Central memory CD8-positive, alpha-beta T cell (primary cell): ENCODE data around the gene STX1B.

Experiments
- ATAC-seq: fragments of 150-1000 bp; cut with Tn5 transposase; replicated peaks from 2 replicates; pipeline ENCODE4 v1.10.0; 2022; ENCODE audit warnings: mild to moderate bottlenecking, moderate FRiP score, moderate number of reproducible peaks; ENCODE audit not compliant: poor library complexity, severe bottlenecking; ENCODE audit errors: extremely low read depth
- DNase-seq, 2 donors: peaks; one replicate each; pipeline ENCODE4 v3.0.0; 2021; ENCODE audit warnings: low spot score in 2 of 2
- H3K27ac Mint-ChIP-seq: one replicate; pipeline ENCODE4 v1.8.0; 2022; ENCODE audit warnings: low read depth, mild to moderate bottlenecking, moderate library complexity, mixed read lengths
- H3K27me3 Mint-ChIP-seq: one replicate; pipeline ENCODE4 v1.8.0; 2022; ENCODE audit warnings: mixed read lengths
- H3K36me3 Mint-ChIP-seq: one replicate; pipeline ENCODE4 v1.8.0; 2022; ENCODE audit warnings: mild to moderate bottlenecking, moderate library complexity, mixed read lengths; ENCODE audit not compliant: insufficient read depth
- H3K4me1 Mint-ChIP-seq: one replicate; pipeline ENCODE4 v1.8.0; 2022; ENCODE audit warnings: mixed read lengths
- H3K4me3 Mint-ChIP-seq: one replicate; pipeline ENCODE4 v1.8.0; 2022; ENCODE audit warnings: mild to moderate bottlenecking, moderate library complexity, mixed read lengths
- H3K9me3 Mint-ChIP-seq: one replicate; pipeline ENCODE4 v1.8.0; 2022; ENCODE audit warnings: mixed read lengths

Gene STX1B

DNA sequence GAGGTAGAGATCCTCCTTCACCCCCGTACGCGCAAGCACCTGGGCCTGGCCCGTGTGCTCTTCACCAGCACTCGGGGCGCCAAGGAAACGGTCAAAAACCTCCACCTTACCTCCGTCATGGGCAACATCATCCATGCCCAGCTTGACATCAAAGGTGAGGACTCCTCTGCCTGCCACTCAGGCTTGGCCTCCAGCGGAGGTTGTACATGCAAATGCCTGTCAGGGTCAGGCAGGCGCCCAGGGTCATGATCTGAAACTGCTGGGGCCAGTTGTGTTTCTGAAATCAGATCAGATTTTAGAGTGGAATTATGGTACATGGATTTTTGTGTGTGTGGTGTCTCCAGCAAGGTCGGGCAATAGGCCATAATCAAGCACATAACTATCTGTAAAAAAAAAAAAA is 49.1 kb downstream of the STX1B start:
- H3K4me3 Mint-ChIP-seq, result no peak overlapping the region
- H3K27me3 Mint-ChIP-seq, result no peaks in the 10 kb centered on the region
- ATAC-seq (no peak), DNase-seq (no peak)
- H3K9me3 Mint-ChIP-seq, result no peaks in the 10 kb centered on the region
- H3K4me1 Mint-ChIP-seq, result peaks cover 40% of the 10 kb centered on the region
- H3K36me3 Mint-ChIP-seq, result peaks cover 62% of the 10 kb centered on the region
- H3K27ac Mint-ChIP-seq, result no peak overlapping the region

DNA sequence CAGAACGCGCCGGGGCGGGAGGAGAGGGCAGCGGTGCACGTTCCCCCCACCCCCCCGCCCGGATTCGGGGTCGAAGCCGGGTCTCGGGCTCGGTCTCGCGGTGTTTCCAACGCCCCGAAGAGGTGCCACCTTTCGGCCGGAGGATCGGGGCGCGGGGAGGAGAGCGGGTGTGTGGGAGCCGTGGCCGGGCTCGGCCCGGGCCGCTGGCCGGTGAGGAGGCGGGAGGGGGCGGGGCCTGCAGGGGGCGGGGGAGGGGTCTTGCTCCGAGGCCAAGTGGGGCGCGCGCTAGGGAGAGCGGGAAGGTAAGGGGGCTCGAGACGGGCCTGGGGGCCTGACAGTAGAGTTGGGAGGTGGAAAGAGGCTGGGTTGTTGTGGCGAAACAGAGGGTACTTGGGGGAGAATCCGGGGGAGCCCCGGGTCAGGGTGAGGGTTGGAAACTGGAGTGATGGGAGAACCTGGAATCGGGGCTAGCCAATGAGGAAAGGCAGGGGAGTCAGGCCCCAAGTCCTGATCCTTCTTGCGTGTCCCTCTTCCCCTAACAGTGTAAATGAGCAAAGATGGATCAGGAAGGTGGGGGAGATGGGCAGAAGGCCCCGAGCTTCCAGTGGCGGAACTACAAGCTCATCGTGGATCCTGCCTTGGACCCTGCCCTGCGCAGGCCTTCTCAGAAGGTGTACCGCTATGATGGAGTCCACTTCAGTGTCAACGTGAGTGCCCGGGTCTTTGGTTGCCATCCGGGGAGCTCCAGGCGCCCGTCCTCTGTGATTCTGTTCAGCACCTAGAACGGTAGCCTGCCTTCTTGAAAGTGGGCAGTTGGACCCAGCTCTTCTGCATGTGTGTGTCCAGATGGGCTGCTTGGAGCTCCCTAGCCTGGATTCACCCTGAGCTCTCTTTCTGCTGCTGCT is 52.0 kb downstream of the STX1B start:
- no peaks in the 10 kb centered on the region for H3K9me3 Mint-ChIP-seq
- DNase-seq (no peak), ATAC-seq (peak; percentile 25)
- peak overlapping the region; percentile 93 for H3K27ac Mint-ChIP-seq
- H3K4me1 Mint-ChIP-seq, result peaks cover 36% of the 10 kb centered on the region
- H3K36me3 Mint-ChIP-seq, result peaks cover 48% of the 10 kb centered on the region
- peak overlapping the region; percentile 90 for H3K4me3 Mint-ChIP-seq
- H3K27me3 Mint-ChIP-seq, result no peaks in the 10 kb centered on the region

DNA sequence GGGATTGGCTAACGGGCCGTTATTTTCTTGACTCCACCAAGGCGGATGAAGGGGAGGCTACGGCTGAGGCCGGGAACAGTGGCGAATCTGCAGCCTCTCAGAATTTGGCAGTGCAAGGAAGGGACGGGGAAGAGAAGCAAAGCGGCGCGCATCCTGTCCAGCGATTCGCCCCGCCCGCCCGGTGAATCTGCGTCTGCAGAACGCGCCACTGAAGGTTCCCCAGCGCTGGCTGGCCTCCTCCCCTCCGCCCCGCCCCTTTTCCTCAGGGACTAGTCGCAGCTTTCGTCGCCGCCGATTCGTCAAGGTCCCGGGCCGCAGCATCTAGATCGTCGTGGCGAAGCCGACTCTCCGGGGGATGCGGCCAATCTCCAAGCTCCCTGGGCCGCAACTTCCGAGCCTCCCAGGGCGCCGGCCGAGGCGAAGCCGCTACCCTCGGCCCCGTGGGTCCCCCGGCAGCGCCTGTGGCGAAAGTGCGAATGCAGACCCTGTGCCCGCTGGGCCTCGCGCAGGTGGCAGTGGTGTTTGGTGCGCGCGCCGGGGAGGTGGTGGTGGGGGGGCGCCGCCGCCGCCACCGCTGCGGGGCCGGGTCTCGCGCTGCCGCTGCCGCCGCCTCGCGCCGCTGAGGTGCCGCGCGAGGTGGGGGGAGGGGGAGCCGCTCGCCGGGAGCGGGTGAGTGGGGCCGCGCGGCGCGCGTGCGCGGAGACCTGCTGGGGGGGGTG is 52.8 kb downstream of the STX1B start, which contains the start of gene SETD1A:
Gene SETD1A (plus strand): TSS at position 299 of the 719 bp plus-strand sequence. CDS start 978 bp downstream, outside the sequence.
- H3K27me3 Mint-ChIP-seq, result no peaks in the 10 kb centered on the region
- ATAC-seq, result peak; percentile 88
- peaks cover 41% of the 10 kb centered on the region for H3K36me3 Mint-ChIP-seq

DNA sequence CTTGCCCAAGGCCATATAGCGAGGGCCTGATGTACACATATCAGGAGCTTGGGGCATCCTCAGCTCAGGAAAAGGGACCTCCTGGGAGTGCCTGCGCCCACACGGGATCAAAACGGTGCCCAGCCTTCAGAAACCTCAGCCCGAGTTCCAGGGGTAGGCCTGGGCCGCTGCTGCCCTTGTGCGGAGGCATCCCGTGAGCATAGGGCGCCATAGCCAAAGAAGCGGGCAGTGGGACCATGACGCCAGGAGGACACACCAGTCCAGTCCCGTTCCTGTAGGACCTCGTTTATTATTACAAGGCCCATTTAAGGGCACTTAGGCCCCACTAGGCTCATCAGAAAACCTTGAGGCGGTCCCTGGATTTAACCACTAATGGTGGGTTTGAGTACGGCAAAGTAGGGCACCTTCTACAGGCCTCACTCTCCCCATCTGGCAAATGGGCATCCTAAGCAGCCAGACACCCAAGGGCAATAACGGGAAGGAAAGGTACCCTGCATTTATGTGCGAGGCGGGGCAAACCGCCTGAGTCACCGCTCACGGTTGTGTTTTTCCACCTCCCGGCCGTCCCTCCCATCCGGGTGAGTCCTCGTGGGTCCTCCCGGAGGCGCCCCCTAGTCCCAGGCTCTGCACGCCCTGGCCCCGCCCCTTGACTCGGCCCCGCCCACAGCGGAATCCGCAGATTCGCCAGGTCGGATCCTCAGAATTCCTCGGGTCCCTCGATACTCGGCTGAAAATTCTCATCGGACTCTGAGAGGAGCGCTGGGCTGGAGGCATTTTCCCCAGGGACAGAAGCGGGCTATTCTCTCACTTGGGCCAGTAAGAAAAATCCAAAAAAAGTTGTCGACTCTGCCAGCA is 53.6 kb downstream of the STX1B start:
- Mint-ChIP-seq H3K4me3 (peak overlapping the region; percentile 90), H3K9me3 (no peaks in the 10 kb centered on the region), H3K36me3 (peaks cover 34% of the 10 kb centered on the region), H3K27ac (peak overlapping the region; percentile 93), H3K4me1 (peaks cover 37% of the 10 kb centered on the region), H3K27me3 (no peaks in the 10 kb centered on the region)
- DNase-seq (peak; percentile 66 to 75), ATAC-seq (peak; percentile 61)

More for the DNA sequence above, 52.8 kb downstream of the STX1B start, which contains the start of gene SETD1A:
- peak within 1 kb of the TSS; percentile 90 for H3K4me3 Mint-ChIP-seq
- peaks cover 37% of the 10 kb centered on the region for H3K4me1 Mint-ChIP-seq
- peak within 1 kb of the TSS; percentile 93 for H3K27ac Mint-ChIP-seq
- DNase-seq, result peak; percentile 95 to 97
- H3K9me3 Mint-ChIP-seq, result no peaks in the 10 kb centered on the region

DNA sequence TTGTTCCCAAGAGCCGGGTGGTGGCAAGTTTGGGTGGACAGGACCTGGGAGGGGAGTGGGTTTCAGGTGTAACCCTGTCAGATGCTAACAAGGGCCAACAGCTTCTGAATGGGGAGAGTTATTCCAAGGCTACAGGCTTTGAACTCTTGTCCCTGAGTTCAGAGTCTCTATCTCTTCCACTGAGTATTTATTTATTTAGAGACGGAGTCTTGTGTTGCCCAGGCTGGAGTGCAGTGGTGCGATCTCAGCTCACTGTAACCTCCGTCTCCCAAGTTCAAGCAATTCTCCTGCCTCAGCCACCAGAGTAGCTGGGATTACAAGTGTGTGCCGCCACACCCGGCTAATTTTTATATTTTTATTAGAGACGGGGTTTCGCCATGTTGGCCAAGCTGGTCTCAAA is 55.4 kb downstream of the STX1B start:
- Mint-ChIP-seq H3K36me3 (peaks cover 21% of the 10 kb centered on the region), H3K4me1 (peaks cover 37% of the 10 kb centered on the region), H3K27me3 (no peaks in the 10 kb centered on the region), H3K4me3 (no peak overlapping the region), H3K9me3 (no peaks in the 10 kb centered on the region), H3K27ac (peak overlapping the region; percentile 46)
- no peak for ATAC-seq
- no peak for DNase-seq

DNA sequence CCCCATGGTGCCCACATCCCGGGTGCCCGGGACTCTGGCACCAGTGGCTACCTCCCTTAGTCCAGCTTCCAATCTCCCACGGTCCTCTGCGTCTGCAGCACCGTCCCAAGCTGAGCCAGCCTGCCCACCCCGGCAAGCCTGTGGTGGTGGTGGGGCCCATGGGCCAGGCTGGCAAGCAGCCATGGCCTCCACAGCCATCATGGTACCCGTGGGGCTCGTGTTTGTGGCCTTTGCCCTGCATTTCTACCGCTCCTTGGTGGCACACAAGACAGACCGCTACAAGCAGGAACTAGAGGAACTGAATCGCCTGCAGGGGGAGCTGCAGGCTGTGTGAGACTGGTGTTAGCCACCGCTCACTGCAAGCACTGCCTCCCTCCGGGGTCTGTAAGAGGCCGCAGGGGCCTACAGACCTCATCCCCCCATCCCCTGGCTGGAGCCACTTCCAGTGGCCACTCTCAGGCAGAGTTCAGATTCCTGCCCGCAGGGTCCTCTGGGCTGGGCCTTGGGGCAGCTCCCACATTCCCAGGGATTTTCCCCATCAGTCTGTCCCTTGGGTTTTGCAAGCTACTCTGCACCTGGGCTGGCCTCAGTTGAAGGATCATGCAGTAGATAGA is 56.8 kb downstream of the STX1B start:
- Mint-ChIP-seq H3K4me1 (peaks cover 30% of the 10 kb centered on the region), H3K27ac (no peak overlapping the region), H3K4me3 (no peak overlapping the region), H3K9me3 (no peaks in the 10 kb centered on the region), H3K36me3 (peaks cover 12% of the 10 kb centered on the region), H3K27me3 (no peaks in the 10 kb centered on the region)
- ATAC-seq, result peak; percentile 16
- peak; percentile 45 to 46 for DNase-seq

DNA sequence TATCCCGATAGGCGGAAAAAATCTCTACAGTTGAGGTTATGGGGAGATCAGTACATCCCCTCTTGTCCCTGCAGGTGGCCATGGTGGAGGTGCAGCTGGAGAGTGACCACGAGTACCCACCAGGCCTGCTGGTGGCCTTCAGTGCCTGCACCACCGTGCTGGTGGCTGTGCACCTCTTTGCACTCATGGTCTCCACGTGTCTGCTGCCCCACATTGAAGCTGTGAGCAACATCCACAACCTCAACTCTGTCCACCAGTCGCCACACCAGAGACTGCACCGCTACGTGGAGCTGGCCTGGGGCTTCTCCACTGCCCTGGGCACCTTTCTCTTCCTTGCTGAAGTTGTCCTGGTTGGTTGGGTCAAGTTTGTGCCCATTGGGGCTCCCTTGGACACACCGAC is 57.3 kb downstream of the STX1B start:
- DNase-seq (no peak), ATAC-seq (no peak)
- H3K27ac Mint-ChIP-seq, result no peak overlapping the region
- H3K4me1 Mint-ChIP-seq, result peaks cover 25% of the 10 kb centered on the region
- H3K9me3 Mint-ChIP-seq, result no peaks in the 10 kb centered on the region
- H3K4me3 Mint-ChIP-seq, result no peak overlapping the region
- no peaks in the 10 kb centered on the region for H3K27me3 Mint-ChIP-seq
- H3K36me3 Mint-ChIP-seq, result peaks cover 9% of the 10 kb centered on the region

DNA sequence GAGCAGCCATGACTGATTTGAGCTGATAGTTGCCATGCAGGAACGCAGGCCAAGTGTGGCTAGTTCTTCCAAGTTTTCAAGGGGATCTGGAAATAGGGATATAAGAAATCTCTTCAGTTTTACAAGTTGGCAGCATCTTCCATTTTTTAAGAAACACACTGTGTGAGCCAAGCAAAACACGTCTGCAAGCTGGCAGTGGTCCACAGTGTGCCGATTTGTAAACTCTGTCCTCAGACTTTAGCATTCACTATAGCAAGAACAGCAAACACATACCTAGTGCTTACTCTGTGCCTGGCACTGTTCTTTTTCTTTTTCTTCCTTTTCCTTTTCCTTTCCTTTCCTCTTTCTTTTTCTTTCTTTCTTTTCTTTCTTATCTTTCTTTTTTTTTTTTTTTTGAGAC is 58.7 kb downstream of the STX1B start:
- Mint-ChIP-seq H3K4me1 (peaks cover 20% of the 10 kb centered on the region), H3K4me3 (no peak overlapping the region)

DNA sequence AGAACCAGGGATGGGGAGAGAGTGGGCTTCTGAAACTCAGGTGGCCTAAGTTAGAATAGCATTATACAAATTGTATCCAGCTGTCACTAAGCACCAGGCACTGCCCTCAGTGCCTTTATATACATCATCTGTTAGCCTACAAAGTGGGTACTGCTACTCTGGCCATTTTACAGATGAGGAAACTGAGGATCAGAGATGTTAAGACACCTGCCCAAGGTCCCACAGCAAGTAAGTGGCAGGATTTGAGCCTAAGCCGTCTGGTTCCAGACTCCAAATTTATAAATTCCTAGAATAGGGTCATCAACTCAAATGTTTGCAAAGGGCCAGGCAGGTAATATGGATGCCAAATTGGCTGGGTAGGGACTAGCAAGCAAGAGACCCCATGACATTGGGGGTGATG is 59.2 kb downstream of the STX1B start:
- Mint-ChIP-seq H3K9me3 (no peaks in the 10 kb centered on the region), H3K4me3 (no peak overlapping the region), H3K27me3 (no peaks in the 10 kb centered on the region), H3K27ac (no peak overlapping the region), H3K4me1 (peaks cover 24% of the 10 kb centered on the region), H3K36me3 (peaks cover 2% of the 10 kb centered on the region)
- DNase-seq (no peak), ATAC-seq (no peak)

More for the DNA sequence above, 58.7 kb downstream of the STX1B start:
- H3K27me3 Mint-ChIP-seq, result no peaks in the 10 kb centered on the region
- ATAC-seq, result no peak
- H3K36me3 Mint-ChIP-seq, result no peaks in the 10 kb centered on the region
- no peaks in the 10 kb centered on the region for H3K9me3 Mint-ChIP-seq
- H3K27ac Mint-ChIP-seq, result peak overlapping the region; percentile 85
- no peak for DNase-seq

DNA sequence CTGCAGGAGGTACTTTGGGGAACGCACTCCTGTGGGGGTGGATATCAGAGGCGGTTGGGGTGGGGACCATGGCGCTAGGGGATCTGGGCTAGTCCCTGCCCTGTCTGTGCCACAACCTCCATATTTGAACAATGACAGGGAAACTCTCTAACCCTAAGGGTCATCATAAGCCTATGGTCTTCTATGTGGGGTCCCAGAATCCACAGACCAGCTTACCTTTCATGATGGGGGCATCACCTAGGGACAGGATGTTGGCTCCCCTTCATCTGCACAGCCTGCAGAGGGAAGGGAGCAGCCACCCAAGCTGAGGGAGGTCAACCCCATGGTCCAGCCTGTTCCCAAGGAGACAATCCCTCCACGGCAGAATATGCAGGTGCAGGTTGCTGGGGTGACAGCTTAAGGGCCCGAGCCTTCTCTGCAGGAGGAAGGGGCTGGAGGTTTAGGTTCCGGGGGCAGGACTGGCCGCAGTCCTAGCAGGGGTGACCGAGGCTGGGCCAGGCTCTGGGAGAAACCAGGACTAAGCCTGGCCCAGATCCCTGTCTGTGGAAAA is 59.8 kb downstream of the STX1B start:
- H3K4me1 Mint-ChIP-seq, result peaks cover 27% of the 10 kb centered on the region
- H3K36me3 Mint-ChIP-seq, result peaks cover 2% of the 10 kb centered on the region
- H3K27ac Mint-ChIP-seq, result peak overlapping the region; percentile 94
- H3K9me3 Mint-ChIP-seq, result no peaks in the 10 kb centered on the region
- ATAC-seq (no peak), DNase-seq (no peak)
- peak overlapping the region; percentile 87 for H3K4me3 Mint-ChIP-seq
- H3K27me3 Mint-ChIP-seq, result no peaks in the 10 kb centered on the region

DNA sequence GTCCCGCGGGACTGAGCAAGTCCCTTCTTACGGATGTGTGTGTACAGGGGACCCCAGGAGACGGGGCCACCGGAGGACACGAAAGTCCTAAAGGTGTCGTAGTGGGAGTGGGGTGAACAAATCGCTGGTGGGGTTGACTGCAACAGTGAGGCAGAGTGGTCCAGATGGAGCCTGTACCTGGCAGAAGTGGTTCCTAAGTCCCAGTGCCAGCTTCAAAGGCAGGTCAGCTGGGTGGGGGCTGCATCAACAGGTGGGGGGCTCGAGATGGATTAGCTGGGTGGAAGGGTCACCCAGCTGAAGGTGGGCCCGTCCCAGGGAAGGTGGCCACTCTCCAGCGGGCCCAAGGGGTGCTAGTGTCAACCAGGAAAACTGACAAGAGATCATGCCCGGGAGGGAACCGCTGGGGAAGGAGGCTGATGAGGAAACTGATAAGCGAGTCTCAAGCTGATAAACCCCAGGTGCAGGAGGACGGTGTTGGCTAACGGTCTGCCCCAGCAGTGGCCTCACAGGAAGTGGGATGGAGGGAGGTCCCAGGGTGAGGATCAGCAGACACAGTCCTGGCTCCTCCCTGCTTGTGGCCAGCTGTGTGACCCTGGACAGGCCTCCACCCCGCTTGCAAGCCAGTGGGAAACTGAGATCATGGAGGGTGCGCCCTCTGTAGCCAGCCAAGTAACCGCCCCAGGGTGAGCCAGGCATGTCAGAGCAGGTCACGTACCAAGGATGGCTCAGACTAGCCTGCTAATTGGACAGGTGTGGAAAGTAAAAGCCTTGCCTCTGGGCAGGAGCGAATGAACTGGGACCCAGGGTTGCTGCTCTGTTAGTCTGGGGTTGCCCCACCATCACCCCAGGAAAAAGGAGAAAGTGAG is 60.6 kb downstream of the STX1B start:
- no peak for DNase-seq
- Mint-ChIP-seq H3K36me3 (peaks cover 2% of the 10 kb centered on the region), H3K27ac (peak overlapping the region; percentile 94), H3K27me3 (no peaks in the 10 kb centered on the region), H3K9me3 (no peaks in the 10 kb centered on the region), H3K4me1 (peaks cover 27% of the 10 kb centered on the region), H3K4me3 (peak overlapping the region; percentile 87)
- ATAC-seq, result peak; percentile 12
